ENCODE data around the gene HTRA2.

Gene HTRA2

GRCh38 chr2:74486141-74486540 is 43.6 kb upstream of the HTRA2 start:
- H3K27me3 ChIP-seq (ENCODE audit: control insufficient read depth, insufficient read depth, low read length) = no peaks in the 10 kb centered on the region
- no peak overlapping the region for H3K9ac ChIP-seq
- H2AFZ ChIP-seq = no peak overlapping the region
- no peak for TF ChIP-seq CTCF (IDR thresholded peaks at IDR 0.05)
- no peaks in the 10 kb centered on the region for H3K9me3 ChIP-seq (ENCODE audit: control insufficient read depth, low read length)
- no peaks in the 10 kb centered on the region for H3K4me1 ChIP-seq
- no peak overlapping the region for H3K4me3 ChIP-seq (ENCODE audit: low read depth, low read length)
- H3K27ac ChIP-seq = no peak overlapping the region
- H3K4me2 ChIP-seq (ENCODE audit: low read length) = no peak overlapping the region
- H3K36me3 ChIP-seq (ENCODE audit: control insufficient read depth, insufficient read depth, low read length) = no peaks in the 10 kb centered on the region
- H3K79me2 ChIP-seq = peaks cover 17% of the 10 kb centered on the region

GRCh38 chr2:74488643-74489481 is 40.9 kb upstream of the HTRA2 start:
- Histone ChIP-seq H2AFZ (no peak overlapping the region), H3K79me2 (peaks cover 8% of the 10 kb centered on the region), H3K36me3 (ENCODE audit: control insufficient read depth, insufficient read depth, low read length) (no peaks in the 10 kb centered on the region), H3K9ac (no peak overlapping the region), H3K9me3 (ENCODE audit: control insufficient read depth, low read length) (no peaks in the 10 kb centered on the region), H3K4me3 (ENCODE audit: low read depth, low read length) (no peak overlapping the region), H3K4me1 (no peaks in the 10 kb centered on the region), H3K4me2 (ENCODE audit: low read length) (no peak overlapping the region), H3K27ac (no peak overlapping the region), H3K27me3 (ENCODE audit: control insufficient read depth, insufficient read depth, low read length) (no peaks in the 10 kb centered on the region)
- no peak for TF ChIP-seq CTCF (IDR thresholded peaks at IDR 0.05)

GRCh38 chr2:74489906-74490305 is 39.8 kb upstream of the HTRA2 start:
- Histone ChIP-seq H3K27ac (no peak overlapping the region), H3K36me3 (ENCODE audit: control insufficient read depth, insufficient read depth, low read length) (no peaks in the 10 kb centered on the region), H3K4me2 (ENCODE audit: low read length) (no peak overlapping the region), H3K9ac (no peak overlapping the region), H3K4me3 (ENCODE audit: low read depth, low read length) (no peak overlapping the region), H3K27me3 (ENCODE audit: control insufficient read depth, insufficient read depth, low read length) (no peaks in the 10 kb centered on the region), H2AFZ (no peak overlapping the region), H3K79me2 (peaks cover 5% of the 10 kb centered on the region), H3K9me3 (ENCODE audit: control insufficient read depth, low read length) (no peaks in the 10 kb centered on the region), H3K4me1 (no peaks in the 10 kb centered on the region)
- no peak for TF ChIP-seq CTCF (IDR thresholded peaks at IDR 0.05)

- no peak for TF ChIP-seq CTCF (IDR thresholded peaks at IDR 0.05)
- no peaks in the 10 kb centered on the region for H3K36me3 ChIP-seq (ENCODE audit: control insufficient read depth, insufficient read depth, low read length)
Measured at GRCh38 chr2:74491648-74492544, 37.8 kb upstream of the HTRA2 start.

More at GRCh38 chr2:74491648-74492544, 37.8 kb upstream of the HTRA2 start:
- Histone ChIP-seq H2AFZ (no peak overlapping the region), H3K27ac (no peak overlapping the region), H3K4me1 (no peaks in the 10 kb centered on the region), H3K4me2 (ENCODE audit: low read length) (no peak overlapping the region), H3K9me3 (ENCODE audit: control insufficient read depth, low read length) (no peaks in the 10 kb centered on the region), H3K4me3 (ENCODE audit: low read depth, low read length) (no peak overlapping the region), H3K79me2 (peaks cover 3% of the 10 kb centered on the region), H3K27me3 (ENCODE audit: control insufficient read depth, insufficient read depth, low read length) (no peaks in the 10 kb centered on the region), H3K9ac (no peak overlapping the region)

Measured in parathyroid adenoma (tissue), 2 donors.